Gastrocnemius medialis (tissue), 4 donors: Measurements from ENCODE around the gene RIMKLA. TPM values are rescaled to one million over a fixed set of nuclear protein-coding genes. Genes with fewer than 3 reads are reported as not detected.

ENCODE experiments used
- ATAC-seq, 2 donors: fragments of 150-250 bp; one replicate each; pipeline ENCODE4 v1.9.1; 2016
- DNase-seq, 2 donors: peaks; one replicate each; pipeline ENCODE4 v3.0.0-alpha.2; 2019
- H3K27ac ChIP-seq, 4 donors: fragments of 200-600 bp; sonication (generic); 1 replicate in 1 of 4; 2 replicates in 3 of 4; pipeline ENCODE4 v1.5.1; 2016 to 2018; ENCODE audit warnings: mild to moderate bottlenecking in 2 of 4, moderate library complexity in 1 of 4
- H3K27me3 ChIP-seq, 3 donors: fragments of 200-600 bp; sonication (generic) in 2 of 3; 1 replicate in 1 of 3; 2 replicates in 2 of 3; pipeline versions ENCODE4 v1.5.1 to v1.6.0; 2016 to 2019; ENCODE audit warnings: mild to moderate bottlenecking in 1 of 3, moderate library complexity in 1 of 3
- H3K36me3 ChIP-seq, 2 donors: fragments of 200-600 bp; sonication (generic) in 1 of 2; one replicate each; pipeline ENCODE4 v1.5.1; 2017 to 2018
- H3K4me1 ChIP-seq, 2 donors: fragments of 200-600 bp; sonication (generic) in 1 of 2; one replicate each; pipeline ENCODE4 v1.5.1; 2016 to 2017; ENCODE audit warnings: mild to moderate bottlenecking in 2 of 2
- H3K4me3 ChIP-seq, 4 donors: fragments of 200-600 bp; sonication (generic) in 3 of 4; 1 replicate in 1 of 4; 2 replicates in 3 of 4; pipeline ENCODE4 v1.5.1; 2016 to 2019; ENCODE audit warnings: mild to moderate bottlenecking in 2 of 4
- H3K9me3 ChIP-seq, 3 donors: fragments of 200-600 bp; sonication (generic) in 2 of 3; 1 replicate in 1 of 3; 2 replicates in 2 of 3; pipeline ENCODE4 v1.5.1; 2016 to 2019
- POLR2A ChIP-seq, 2 donors: fragments of 450-650 bp; IDR thresholded peaks; one replicate each; pipeline ENCODE4 v1.6.1; 2017; ENCODE audit warnings: antibody characterized with exemption in 2 of 2, mild to moderate bottlenecking in 2 of 2, moderate library complexity in 2 of 2
- in situ Hi-C, 4 donors: fragments of 200-750 bp; cut with MboI; loops; one replicate each; pipeline versions ENCODE4 v1.15.0 to v1.8.0; 2017; ENCODE audit warnings: low sequenced_read_pairs in 4 of 4
- intact Hi-C: fragments of 100-400 bp; cut with DNase I; formaldehyde crosslinking; loops from one replicate; pipeline ENCODE4 v1.15.1; 2023; ENCODE audit warnings: low total_unique reads
- total RNA-seq, 4 donors: library from RNA; depleted of rRNA; stranded (reverse); fragments of >200 nt; gene quantifications; one replicate each; pipeline versions ENCODE4 v1.1.0 to v1.2.3, GENCODE V29; 2016

RIMKLA gene
- total RNA-seq, 4 donors from 2014 or later: 0.78 to 1.2 (median 0.85) TPM

DNA sequence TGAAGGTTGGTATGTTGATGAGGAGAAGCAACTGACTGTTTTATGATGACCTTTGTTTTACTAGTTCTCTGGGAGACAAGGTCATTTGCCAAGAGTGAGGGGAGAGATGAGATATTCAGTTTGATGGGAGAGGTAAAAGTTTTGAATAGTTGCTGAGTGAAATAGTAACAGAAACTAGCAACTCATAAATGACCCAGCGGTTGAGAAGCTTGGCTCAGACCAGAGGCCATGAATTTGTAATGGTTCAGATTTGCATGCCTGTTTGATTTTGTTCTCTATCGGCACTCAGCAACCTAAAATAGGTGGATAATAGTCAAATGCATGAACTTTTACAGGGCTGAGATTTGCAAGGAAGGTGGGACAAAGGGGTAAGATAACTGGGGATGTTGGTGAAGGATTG lies 89.1 kb downstream of the RIMKLA start:
- no peaks in the 10 kb centered on the region for H3K4me1 ChIP-seq
- H3K9me3 ChIP-seq: no peaks in the 10 kb centered on the region
- TF ChIP-seq POLR2A (IDR thresholded peaks at IDR 0.05): no peak
- H3K4me3 ChIP-seq: no peak overlapping the region
- H3K27me3 ChIP-seq: no peaks in the 10 kb centered on the region
- intact Hi-C loops (loop anchor here (10.0 kb wide), 1 partner anchor 215 kb away; the partner anchor contains the start of gene YBX1), in situ Hi-C loops (no loop called here)
- DNase-seq (no peak), ATAC-seq (no peak)
- no peak overlapping the region for H3K27ac ChIP-seq
- no peaks in the 10 kb centered on the region for H3K36me3 ChIP-seq

Other genes starting within 250 kb of the RIMKLA start
- gene GUCA2B, start 227.4 kb upstream of the RIMKLA start, total RNA-seq: 1 to 10 TPM in 1 of 4 donors, not detected in 3; 1.0 TPM
- gene GUCA2A, start 216.0 kb upstream of the RIMKLA start, total RNA-seq: 1 to 10 TPM in 1 of 4 donors, not detected in 3; 6.0 TPM
- 10 to 100 TPM; 39.4 to 81.0 (median 56.3) TPM for gene FOXJ3, start 45.6 kb upstream of the RIMKLA start, total RNA-seq
- 1 to 10 TPM in 1 of 4 donors, under 1 TPM in 1, not detected in 2; 0.80 to 1.0 TPM for gene ZMYND12, start 75.2 kb downstream of the RIMKLA start, total RNA-seq
- 10 to 100 TPM; 31.7 to 55.1 (median 42.1) TPM for gene PPCS, start 75.8 kb downstream of the RIMKLA start, total RNA-seq
- gene CCDC30, start 82.5 kb downstream of the RIMKLA start, total RNA-seq: 1 to 10 TPM in 2 of 4 donors, under 1 TPM in 2; 0.24 to 2.9 (median 0.74) TPM